HCT116 (cell line): Measurements from ENCODE around the gene SLC66A2. TPM values are rescaled to one million over a fixed set of nuclear protein-coding genes. Genes with fewer than 3 reads are reported as not detected.

Source experiments
- ATAC-seq: fragments of 200-7000 bp; cut with Tn5 transposase; 2 replicates; pipeline ENCODE4 v1.9.1; 2020; ENCODE audit warnings: mild to moderate bottlenecking, moderate library complexity
- BruUV-seq: library from RNA; stranded (reverse); fragments of 400-500 nt; replicated peaks from 2 replicates; lab custom pipeline; 2021; lab: Mats Ljungman, UMichigan
- CTCF ChIA-PET: fragments of 300-600 bp; sonication (Branson Sonifier 250); formaldehyde crosslinking; loops from one replicate; lab custom pipeline; 2021; ENCODE audit warnings: antibody characterized with exemption; lab: Charles Lee
- POLR2A ChIA-PET: fragments of 300-600, 350-600 bp; sonication (Branson Sonifier 250); formaldehyde crosslinking; loops from one replicate; lab custom pipeline; 2021; ENCODE audit warnings: antibody characterized with exemption; lab: Charles Lee
- RAD21 ChIA-PET, 2 experiments: fragments of 300-600 bp; sonication (Branson Sonifier 250); formaldehyde crosslinking; loops; one replicate each; lab custom pipeline; 2023; ENCODE audit warnings: low total read pairs in 2 of 2; ENCODE audit not compliant: uncharacterized antibody in 2 of 2, unreplicated experiment in 2 of 2, low non-redundant PET in 1 of 2; lab: Charles Lee
- DNase-seq: peaks from one replicate; pipeline ENCODE4 v3.0.0-alpha.2; 2010; ENCODE audit warnings: low read depth, low spot score
- H2AFZ ChIP-seq: fragments of 200-600 bp; shearing (Covaris generic), sonication (generic); 2 replicates; pipeline ENCODE4 v1.6.1; 2017; ENCODE audit warnings: low read depth, mixed run types, mixed read lengths, antibody characterized with exemption, low read length; ENCODE audit not compliant: poor library complexity, severe bottlenecking
- H3K27ac ChIP-seq: 2 replicates; pipeline ENCODE4 v1.5.1; 2012; ENCODE audit warnings: low read depth, low read length
- H3K27me3 ChIP-seq: fragments of 200-600 bp; sonication (generic); 2 replicates; pipeline ENCODE4 v1.6.1; 2016; ENCODE audit warnings: mixed run types, low read length, mixed read lengths; ENCODE audit not compliant: insufficient read depth
- H3K36me3 ChIP-seq, 2 experiments: fragments of 200-500 bp in 1 of 2; fragments of 200-600 bp in 1 of 2; sonication (Bioruptor generic) in 1 of 2; sonication (generic) in 1 of 2; 2 replicates each; pipeline versions ENCODE4 v1.5.1 to v1.6.1; 2014 to 2016; ENCODE audit warnings: low read length in 2 of 2, inconsistent platforms in 1 of 2, mixed read lengths in 1 of 2, mixed run types in 1 of 2; ENCODE audit not compliant: insufficient read depth in 2 of 2, control insufficient read depth in 1 of 2
- H3K4me1 ChIP-seq, 2 experiments: fragments of 200-600 bp in 1 of 2; sonication (generic) in 1 of 2; 2 replicates each; pipeline versions ENCODE4 v1.5.1 to v1.6.1; 2012 to 2017; ENCODE audit warnings: low read length in 2 of 2, inconsistent platforms in 1 of 2, mild to moderate bottlenecking in 1 of 2, mixed read lengths in 1 of 2, mixed run types in 1 of 2, moderate library complexity in 1 of 2; ENCODE audit not compliant: insufficient read depth in 2 of 2, control insufficient read depth in 1 of 2
- H3K4me2 ChIP-seq: fragments of 200-600 bp; sonication (generic); 2 replicates; pipeline ENCODE4 v1.6.1; 2017; ENCODE audit warnings: mixed run types, low read length, mixed read lengths
- H3K4me3 ChIP-seq, 2 experiments: fragments of 200-600 bp in 1 of 2; sonication (generic) in 1 of 2; replicated peaks in 1 of 2; 2 replicates each; pipeline ENCODE4 v1.5.1; 2011 to 2016; ENCODE audit warnings: low read length in 2 of 2, control low read depth in 1 of 2, low read depth in 1 of 2, mild to moderate bottlenecking in 1 of 2, mixed read lengths in 1 of 2, mixed run types in 1 of 2
- H3K79me2 ChIP-seq: fragments of 200-600 bp; sonication (generic); 2 replicates; pipeline ENCODE4 v1.6.1; 2017; ENCODE audit warnings: mild to moderate bottlenecking, mixed run types, low read length, moderate library complexity, mixed read lengths; ENCODE audit not compliant: insufficient read depth
- H3K9ac ChIP-seq: fragments of 200-600 bp; sonication (generic); 2 replicates; pipeline ENCODE4 v1.6.1; 2016; ENCODE audit warnings: low read length, mixed read lengths
- H3K9me2 ChIP-seq: fragments of 200-600 bp; sonication (generic), shearing (Covaris generic); 2 replicates; pipeline ENCODE4 v1.6.1; 2017; ENCODE audit warnings: mixed run types, mild to moderate bottlenecking, moderate library complexity; ENCODE audit not compliant: insufficient read depth
- H3K9me3 ChIP-seq, 2 experiments: fragments of 200-500 bp in 1 of 2; fragments of 200-600 bp in 1 of 2; sonication (Bioruptor generic) in 1 of 2; sonication (generic) in 1 of 2; 2 replicates each; pipeline ENCODE4 v1.6.1; 2014 to 2017; ENCODE audit warnings: low read length in 2 of 2, mixed read lengths in 2 of 2, inconsistent platforms in 1 of 2, low read depth in 1 of 2, mild to moderate bottlenecking in 1 of 2, mixed run types in 1 of 2, moderate library complexity in 1 of 2; ENCODE audit not compliant: control insufficient read depth in 1 of 2, insufficient read depth in 1 of 2
- H4K20me1 ChIP-seq: fragments of 200-600 bp; sonication (generic), shearing (Covaris generic); 2 replicates; pipeline ENCODE4 v1.6.1; 2017; ENCODE audit warnings: mixed run types, mild to moderate bottlenecking, moderate library complexity; ENCODE audit not compliant: insufficient read depth
- CEBPB ChIP-seq: IDR thresholded peaks from 2 replicates; pipeline ENCODE4 v1.6.1; 2012; ENCODE audit warnings: low read depth
- CTCF ChIP-seq, 3 experiments: fragments of 200-600 bp in 1 of 3; sonication (generic) in 1 of 3; IDR thresholded peaks in 2 of 3; conservative IDR thresholded peaks in 1 of 3; 2 replicates each; pipeline ENCODE4 v1.5.1; 2012 to 2017; ENCODE audit warnings: low read depth in 2 of 3, low read length in 2 of 3, antibody characterized with exemption in 1 of 3, borderline replicate concordance in 1 of 3, control low read depth in 1 of 3, mild to moderate bottlenecking in 1 of 3, mixed read lengths in 1 of 3, mixed run types in 1 of 3, moderate library complexity in 1 of 3; ENCODE audit not compliant: insufficient read depth in 1 of 3
- ELF1 ChIP-seq: IDR thresholded peaks from 2 replicates; pipeline ENCODE4 v1.6.1; 2012; ENCODE audit warnings: low read depth, borderline replicate concordance
- EZH2 ChIP-seq: fragments of 200-600 bp; sonication (generic); IDR thresholded peaks from 2 replicates; pipeline ENCODE4 v1.6.1; 2017; ENCODE audit warnings: antibody characterized with exemption, mixed run types
- JUND ChIP-seq: IDR thresholded peaks from 2 replicates; pipeline ENCODE4 v1.6.1; 2012
- POLR2A ChIP-seq: IDR thresholded peaks from 2 replicates; pipeline ENCODE4 v1.7.0; 2011; ENCODE audit warnings: borderline replicate concordance; ENCODE audit not compliant: insufficient read depth, insufficient read length; ENCODE audit errors: extremely low read depth
- POLR2AphosphoS5 ChIP-seq: IDR thresholded peaks from 2 replicates; pipeline ENCODE4 v1.6.1; 2011; ENCODE audit warnings: mild to moderate bottlenecking, low read depth, low read length, moderate library complexity
- RAD21 ChIP-seq: IDR thresholded peaks from 2 replicates; pipeline ENCODE4 v1.6.1; 2012; ENCODE audit warnings: low read depth, mild to moderate bottlenecking
- SIN3A ChIP-seq: IDR thresholded peaks from 2 replicates; pipeline ENCODE4 v1.6.1; 2012; ENCODE audit warnings: low read depth
- ZFX ChIP-seq: fragments of 450-650 bp; IDR thresholded peaks from 2 replicates; pipeline ENCODE4 v1.6.1; 2017
- intact Hi-C: fragments of 100-400 bp; cut with micrococcal nuclease; formaldehyde crosslinking; loops from 2 replicates; pipeline ENCODE4 v1.10.0; 2022
- total RNA-seq: library from RNA; stranded (reverse); gene quantifications from one replicate; pipeline ENCODE4 v1.2.1, GENCODE V29; 2021; ENCODE audit not compliant: unreplicated experiment
- TF ChIP-seq, protein P1 (sequence below): IDR thresholded peaks from 2 replicates; pipeline ENCODE4 v1.6.1; 2012

The SLC66A2 gene
- total RNA-seq, 1 experiment from 2014 or later: 44.9 TPM

DNA sequence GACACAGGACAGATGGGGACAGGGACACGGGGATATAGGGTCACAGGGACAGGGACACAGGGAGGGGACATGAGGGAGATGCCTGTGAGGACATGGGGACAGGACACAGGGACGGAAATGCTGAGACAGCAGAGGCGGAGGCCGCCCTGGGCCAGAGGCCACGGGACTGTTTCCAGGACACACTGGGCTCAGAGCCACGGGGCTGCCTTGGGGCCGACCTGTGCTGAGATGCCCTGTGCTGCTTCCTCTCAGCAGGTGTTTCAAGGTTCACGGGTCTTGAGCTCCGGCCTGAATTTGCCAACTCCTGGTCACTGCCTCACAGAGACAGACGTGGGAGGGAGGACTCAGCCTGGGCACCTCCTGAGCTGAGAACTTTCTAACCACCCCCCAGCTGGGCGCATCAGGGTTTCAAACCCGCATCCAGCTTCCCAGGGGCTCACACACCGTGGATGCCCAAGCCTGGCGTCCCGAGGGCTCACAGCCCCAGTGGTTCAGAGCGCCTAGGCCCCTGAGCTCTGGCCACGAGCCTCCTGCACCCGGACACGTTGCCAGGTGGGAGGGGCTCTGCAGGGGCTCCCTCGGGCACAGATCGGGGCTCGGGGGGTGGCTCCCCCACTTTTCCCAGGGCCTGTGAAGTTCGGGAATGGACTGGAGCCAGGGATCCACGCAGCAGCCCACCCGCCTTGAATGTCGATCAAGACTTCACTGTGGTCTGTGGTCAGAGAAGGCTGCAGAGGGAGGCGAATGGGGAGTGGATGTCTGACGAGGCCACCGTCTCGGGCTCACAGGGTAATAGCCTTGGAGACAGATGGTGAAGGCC lies 64.1 kb downstream of the SLC66A2 start:
- Histone ChIP-seq H3K9me3 (no peaks in the 10 kb centered on the region), H4K20me1 (no peaks in the 10 kb centered on the region), H3K79me2 (no peaks in the 10 kb centered on the region), H3K27ac (no peak overlapping the region), H2AFZ (no peak overlapping the region), H3K4me1 (no peaks in the 10 kb centered on the region), H3K9me2 (no peaks in the 10 kb centered on the region), H3K36me3 (no peaks in the 10 kb centered on the region), H3K9ac (no peak overlapping the region), H3K4me2 (no peak overlapping the region), H3K27me3 (no peaks in the 10 kb centered on the region), H3K4me3 (no peak overlapping the region)
- ChIA-PET RAD21 (no interaction called here), CTCF (no interaction called here), POLR2A (no interaction called here)
- intact Hi-C loops: no loop called here
- no TSS peak for BruUV-seq
- no peak for TF ChIP-seq POLR2A
- TF ChIP-seq CEBPB: no peak
- TF ChIP-seq ZFX: no peak
- no peak for TF ChIP-seq JUND
- TF ChIP-seq POLR2AphosphoS5: no peak
- no peak for TF ChIP-seq SIN3A
- TF ChIP-seq, protein P1, sequence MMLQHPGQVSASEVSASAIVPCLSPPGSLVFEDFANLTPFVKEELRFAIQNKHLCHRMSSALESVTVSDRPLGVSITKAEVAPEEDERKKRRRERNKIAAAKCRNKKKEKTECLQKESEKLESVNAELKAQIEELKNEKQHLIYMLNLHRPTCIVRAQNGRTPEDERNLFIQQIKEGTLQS: no peak
- no peak for TF ChIP-seq ELF1
- no peak for DNase-seq
- ATAC-seq: no peak

- H3K36me3 ChIP-seq: no peaks in the 10 kb centered on the region
- H3K9ac ChIP-seq: no peak overlapping the region
- ATAC-seq: 0 out of 2 replicates have a peak, but pooled peaks have one; percentile 30
- no peak overlapping the region for H3K4me3 ChIP-seq
- no peaks in the 10 kb centered on the region for H3K27me3 ChIP-seq
- no peak overlapping the region for H3K4me2 ChIP-seq
- H4K20me1 ChIP-seq: no peaks in the 10 kb centered on the region
- no TSS peak for BruUV-seq
- TF ChIP-seq EZH2 (no peak), CTCF (IDR thresholded peaks at IDR 0.05 in 2 of 3, conservative IDR thresholded peaks at IDR 0.05 in 1 of 3; ENCODE audit: borderline replicate concordance in 1 of 3, insufficient read depth in 1 of 3, low read depth in 2 of 3, low read length in 2 of 3) (0 out of 6 replicates have a peak, but pooled peaks of 1 of the 3 experiments have one; percentile 6), RAD21 (peak; percentile 39)
- intact Hi-C loops: no loop called here
- no peaks in the 10 kb centered on the region for H3K79me2 ChIP-seq
- H3K27ac ChIP-seq: no peak overlapping the region
- ChIA-PET POLR2A (no interaction called here), CTCF (no interaction called here), RAD21 (no interaction called here)
- no peaks in the 10 kb centered on the region for H3K4me1 ChIP-seq
- no peak for DNase-seq
- no peaks in the 10 kb centered on the region for H3K9me3 ChIP-seq
- H2AFZ ChIP-seq: no peak overlapping the region
- no peaks in the 10 kb centered on the region for H3K9me2 ChIP-seq
These were observed 66.3 kb downstream of the SLC66A2 start for GRCh38 chr18:79884963-79885728.
